ENCODE results near the gene CRABP1. TPM values are rescaled to one million over a fixed set of nuclear protein-coding genes. Genes with fewer than 3 reads are reported as not detected.
A peak's percentile ranks its signal among the peaks of the same experiment; 100 is the strongest.

The CRABP1 gene
- total RNA-seq, 1 experiment from 2014 or later: not detected

DNA sequence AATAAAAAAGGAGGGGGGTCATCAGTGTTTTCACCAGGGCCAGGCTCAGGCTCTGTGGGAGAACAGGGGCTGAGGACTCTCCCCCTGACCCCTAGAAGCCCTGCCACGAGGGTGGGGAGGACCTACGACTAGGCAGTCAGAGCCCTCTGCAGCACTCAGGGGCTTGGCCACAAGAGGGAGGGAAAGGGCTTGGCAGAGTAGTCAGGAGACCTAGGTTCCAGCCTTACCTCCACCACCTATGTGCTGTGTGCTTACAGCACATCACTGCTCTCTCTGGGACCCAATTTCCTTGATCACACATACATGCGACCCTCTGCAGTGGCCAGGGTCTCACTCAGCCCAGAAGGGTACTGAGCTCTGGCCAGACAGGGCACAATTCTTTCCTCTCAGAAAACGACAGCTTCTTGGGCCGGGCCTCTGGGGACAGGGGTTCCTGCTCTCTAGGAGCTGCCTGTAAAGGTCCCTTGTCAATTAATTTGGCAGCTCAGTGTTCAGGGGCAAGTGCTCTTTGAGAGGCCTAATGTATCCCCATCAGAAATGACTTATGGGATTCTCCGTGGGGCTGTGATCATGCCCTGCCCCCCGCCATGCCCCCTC, 24.4 kb upstream of the CRABP1 start:
- H3K79me2 ChIP-seq (ENCODE audit: low read depth): no peaks in the 10 kb centered on the region
- H3K36me3 ChIP-seq (ENCODE audit: low read depth): no peaks in the 10 kb centered on the region
- no peaks in the 10 kb centered on the region for H3K9me2 ChIP-seq (ENCODE audit: insufficient read depth)
- H3K27ac ChIP-seq: no peak overlapping the region
- H2AFZ ChIP-seq: no peak overlapping the region
- H4K20me1 ChIP-seq (ENCODE audit: insufficient read depth): no peaks in the 10 kb centered on the region
- no peaks in the 10 kb centered on the region for H3K9me3 ChIP-seq (ENCODE audit: insufficient read depth, low read depth)
- ChIA-PET CTCF (no interaction called here), POLR2A (ENCODE audit: unreplicated experiment) (no interaction called here)
- no peaks in the 10 kb centered on the region for H3K27me3 ChIP-seq (ENCODE audit: insufficient read depth, low read depth)
- BruUV-seq (replicated peaks): no TSS peak
- intact Hi-C loops (cut with micrococcal nuclease; ENCODE audit: unreplicated experiment): loop anchor here (10.0 kb wide), 1 partner anchor 389 kb away; no protein-coding TSS in a partner anchor
- no peaks in the 10 kb centered on the region for H3K4me1 ChIP-seq (replicated peaks; ENCODE audit: insufficient read depth)
- DNase-seq: no peak
- peaks cover 3% of the 10 kb centered on the region; the same call in 1 of the 2 replicates for H3F3A ChIP-seq (ENCODE audit: insufficient read depth, low read depth)
- TF ChIP-seq, protein P1, sequence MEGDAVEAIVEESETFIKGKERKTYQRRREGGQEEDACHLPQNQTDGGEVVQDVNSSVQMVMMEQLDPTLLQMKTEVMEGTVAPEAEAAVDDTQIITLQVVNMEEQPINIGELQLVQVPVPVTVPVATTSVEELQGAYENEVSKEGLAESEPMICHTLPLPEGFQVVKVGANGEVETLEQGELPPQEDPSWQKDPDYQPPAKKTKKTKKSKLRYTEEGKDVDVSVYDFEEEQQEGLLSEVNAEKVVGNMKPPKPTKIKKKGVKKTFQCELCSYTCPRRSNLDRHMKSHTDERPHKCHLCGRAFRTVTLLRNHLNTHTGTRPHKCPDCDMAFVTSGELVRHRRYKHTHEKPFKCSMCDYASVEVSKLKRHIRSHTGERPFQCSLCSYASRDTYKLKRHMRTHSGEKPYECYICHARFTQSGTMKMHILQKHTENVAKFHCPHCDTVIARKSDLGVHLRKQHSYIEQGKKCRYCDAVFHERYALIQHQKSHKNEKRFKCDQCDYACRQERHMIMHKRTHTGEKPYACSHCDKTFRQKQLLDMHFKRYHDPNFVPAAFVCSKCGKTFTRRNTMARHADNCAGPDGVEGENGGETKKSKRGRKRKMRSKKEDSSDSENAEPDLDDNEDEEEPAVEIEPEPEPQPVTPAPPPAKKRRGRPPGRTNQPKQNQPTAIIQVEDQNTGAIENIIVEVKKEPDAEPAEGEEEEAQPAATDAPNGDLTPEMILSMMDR (conservative IDR thresholded peaks at IDR 0.05): no peak; the same call in 1 of the 2 replicates
- H3K4me2 ChIP-seq: no peak overlapping the region
- H3K4me3 ChIP-seq: no peak overlapping the region

DNA sequence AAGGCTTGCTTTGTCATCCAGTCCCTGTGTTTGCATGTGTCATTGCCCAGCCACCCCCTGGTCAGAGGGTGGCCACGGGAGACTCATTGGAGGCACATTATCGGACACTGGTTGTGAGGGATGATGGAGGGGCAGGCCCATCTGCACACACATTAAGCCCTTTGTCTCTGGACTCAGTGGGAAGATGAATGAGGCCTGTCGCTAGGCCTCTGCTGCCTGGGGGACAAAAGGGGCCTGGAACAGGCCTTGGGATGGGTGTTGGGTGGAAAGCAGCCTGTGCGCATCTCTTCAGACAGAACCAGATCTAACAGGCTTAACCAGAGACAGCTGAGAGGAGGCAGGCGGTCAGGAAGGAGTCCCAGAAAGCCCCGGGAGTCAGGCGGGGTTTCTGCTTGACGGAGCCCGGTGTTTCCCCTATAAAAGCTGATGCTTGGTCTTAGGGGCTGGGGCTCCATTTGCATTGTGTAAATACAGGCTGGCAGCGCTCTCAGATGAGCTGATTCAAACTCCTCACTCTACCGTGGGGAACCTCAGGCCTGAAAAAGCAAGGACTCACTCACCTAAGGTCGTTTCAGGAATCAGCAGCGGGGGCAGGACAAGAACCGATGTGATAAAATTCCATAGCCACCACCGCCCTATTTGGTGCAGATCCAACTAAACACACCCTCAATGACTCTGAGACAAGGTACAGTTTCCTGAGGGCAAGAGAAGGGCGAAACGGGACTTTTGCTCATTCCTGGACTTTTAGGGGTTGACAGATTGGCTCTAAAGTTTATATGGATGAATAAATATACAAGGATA, 23.7 kb upstream of the CRABP1 start:
- H3K4me3 ChIP-seq: no peak overlapping the region
- no peaks in the 10 kb centered on the region for H3K27me3 ChIP-seq (ENCODE audit: insufficient read depth, low read depth)
- intact Hi-C loops (cut with micrococcal nuclease; ENCODE audit: unreplicated experiment): loop anchor here (10.0 kb wide), 1 partner anchor 388 kb away; no protein-coding TSS in a partner anchor
- H3F3A ChIP-seq (ENCODE audit: insufficient read depth, low read depth): no peaks in the 10 kb centered on the region
- H3K27ac ChIP-seq: no peak overlapping the region
- DNase-seq: peak in 1 of 2 experiments; percentile 31
- TF ChIP-seq, protein P1 (conservative IDR thresholded peaks at IDR 0.05): no peak
- TF ChIP-seq EZH2 (IDR thresholded peaks at IDR 0.05; ENCODE audit: low read depth): no peak
- H2AFZ ChIP-seq: no peak overlapping the region
- BruUV-seq (replicated peaks): no TSS peak
- H3K9me3 ChIP-seq (ENCODE audit: insufficient read depth, low read depth): no peaks in the 10 kb centered on the region
- no peak overlapping the region for H3K4me2 ChIP-seq
- no peaks in the 10 kb centered on the region for H3K9me2 ChIP-seq (ENCODE audit: insufficient read depth)
- H4K20me1 ChIP-seq (ENCODE audit: insufficient read depth): no peaks in the 10 kb centered on the region
- ChIA-PET CTCF (interaction anchor here (0.6 to 1.0 kb wide), 2 partner anchors 87 to 418 kb away, joined by 7 read pairs; no protein-coding TSS in a partner anchor), POLR2A (ENCODE audit: unreplicated experiment) (no interaction called here)
- no peaks in the 10 kb centered on the region for H3K4me1 ChIP-seq (replicated peaks; ENCODE audit: insufficient read depth)
- H3K79me2 ChIP-seq (ENCODE audit: low read depth): no peaks in the 10 kb centered on the region
- no peaks in the 10 kb centered on the region for H3K36me3 ChIP-seq (ENCODE audit: low read depth)

DNA sequence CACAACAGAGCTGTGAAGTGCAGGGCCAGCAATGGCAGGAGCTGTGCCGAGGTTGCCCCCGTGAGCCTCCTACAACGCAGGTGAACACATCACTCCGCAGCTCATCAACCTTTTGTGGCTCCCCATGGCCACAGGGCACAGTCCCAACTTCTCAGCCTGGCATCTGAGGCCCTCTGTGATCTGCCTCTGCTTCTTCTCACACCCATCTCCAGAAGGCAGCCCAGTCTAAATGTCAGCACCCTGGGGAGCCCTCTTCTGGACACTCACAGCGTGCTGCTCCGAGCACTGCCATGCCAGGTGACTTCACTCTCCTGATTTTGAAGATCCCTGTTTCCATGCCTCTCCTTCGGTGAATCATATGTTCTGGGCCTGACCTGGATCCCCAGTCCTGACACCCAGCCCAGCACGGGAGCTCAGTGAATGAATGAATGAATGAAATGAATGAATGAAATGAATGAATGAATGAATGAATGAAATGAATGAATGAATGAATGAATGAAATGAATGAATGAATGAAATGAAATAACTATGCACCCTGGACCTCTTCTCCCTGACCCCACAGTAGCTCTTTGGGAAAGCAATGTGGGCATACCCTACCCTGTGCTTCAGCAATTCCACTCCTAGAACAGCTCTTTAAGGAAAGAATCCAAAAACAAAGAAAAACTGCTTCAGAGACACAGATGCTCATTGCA, 22.9 kb upstream of the CRABP1 start:
- Histone ChIP-seq H3K36me3 (ENCODE audit: low read depth) (no peaks in the 10 kb centered on the region), H3K27me3 (ENCODE audit: insufficient read depth, low read depth) (no peaks in the 10 kb centered on the region), H3K9me2 (ENCODE audit: insufficient read depth) (no peaks in the 10 kb centered on the region), H3K4me1 (replicated peaks; ENCODE audit: insufficient read depth) (0 out of 2 replicates have a peak, but pooled peaks cover 5% of the 10 kb centered on the region), H3K27ac (no peak overlapping the region), H4K20me1 (ENCODE audit: insufficient read depth) (no peaks in the 10 kb centered on the region), H3K9me3 (ENCODE audit: insufficient read depth, low read depth) (no peaks in the 10 kb centered on the region), H3K4me3 (no peak overlapping the region), H2AFZ (no peak overlapping the region), H3K79me2 (ENCODE audit: low read depth) (no peaks in the 10 kb centered on the region), H3K4me2 (no peak overlapping the region), H3F3A (ENCODE audit: insufficient read depth, low read depth) (no peaks in the 10 kb centered on the region)
- ChIA-PET POLR2A (ENCODE audit: unreplicated experiment) (interaction anchor here (0.6 kb wide), 1 partner anchor 30 kb away, joined by 4 read pairs; no protein-coding TSS in a partner anchor), CTCF (interaction anchor here (0.6 to 1.0 kb wide), 3 partner anchors 86 to 417 kb away, joined by 3 to 7 read pairs (median 7); no protein-coding TSS in a partner anchor)
- peak in 1 of 2 experiments; percentile 42 for DNase-seq
- TF ChIP-seq EZH2 (IDR thresholded peaks at IDR 0.05; ENCODE audit: low read depth): no peak
- TF ChIP-seq, protein P1 (conservative IDR thresholded peaks at IDR 0.05): peak; percentile 48; the same call in 1 of the 2 replicates
- intact Hi-C loops (cut with micrococcal nuclease; ENCODE audit: unreplicated experiment): loop anchor here (10.0 kb wide), 1 partner anchor 388 kb away; no protein-coding TSS in a partner anchor
- BruUV-seq (replicated peaks): no TSS peak

Data from PC-9 (cell line).